Measurements from ENCODE around the gene PDIA6. TPM values are rescaled to one million over a fixed set of nuclear protein-coding genes. Genes with fewer than 3 reads are reported as not detected.

PDIA6 gene
- total and polyA plus RNA-seq, 4 donors, result 159 to 348 (median 246) TPM

DNA sequence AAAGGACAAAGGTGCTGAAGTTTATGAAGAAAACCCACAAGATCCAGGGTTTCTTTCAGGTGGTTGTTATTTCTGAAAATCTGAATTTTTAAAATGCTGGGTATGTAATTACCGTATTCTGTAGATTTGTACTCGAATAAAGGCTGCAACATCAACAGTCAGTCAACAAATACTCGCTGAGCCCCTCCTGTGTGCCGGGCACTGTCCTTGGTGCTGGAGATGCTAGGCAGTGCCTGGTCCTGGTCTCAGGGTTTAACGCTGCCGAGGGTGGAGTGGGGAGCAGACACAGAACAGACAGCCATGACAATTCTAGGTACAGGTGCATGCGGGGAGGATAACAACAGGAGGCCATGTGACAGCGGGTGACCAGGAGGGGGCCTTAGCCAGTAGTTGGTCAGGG lies 27.2 kb upstream of the PDIA6 start:
- H3K9me3 ChIP-seq (ENCODE audit: control insufficient read depth in 4 of 4, low read length in 3 of 4), result peaks cover 0 to 15% (median 5%) of the 10 kb centered on the region in 4 donors
- TF ChIP-seq, protein P1, sequence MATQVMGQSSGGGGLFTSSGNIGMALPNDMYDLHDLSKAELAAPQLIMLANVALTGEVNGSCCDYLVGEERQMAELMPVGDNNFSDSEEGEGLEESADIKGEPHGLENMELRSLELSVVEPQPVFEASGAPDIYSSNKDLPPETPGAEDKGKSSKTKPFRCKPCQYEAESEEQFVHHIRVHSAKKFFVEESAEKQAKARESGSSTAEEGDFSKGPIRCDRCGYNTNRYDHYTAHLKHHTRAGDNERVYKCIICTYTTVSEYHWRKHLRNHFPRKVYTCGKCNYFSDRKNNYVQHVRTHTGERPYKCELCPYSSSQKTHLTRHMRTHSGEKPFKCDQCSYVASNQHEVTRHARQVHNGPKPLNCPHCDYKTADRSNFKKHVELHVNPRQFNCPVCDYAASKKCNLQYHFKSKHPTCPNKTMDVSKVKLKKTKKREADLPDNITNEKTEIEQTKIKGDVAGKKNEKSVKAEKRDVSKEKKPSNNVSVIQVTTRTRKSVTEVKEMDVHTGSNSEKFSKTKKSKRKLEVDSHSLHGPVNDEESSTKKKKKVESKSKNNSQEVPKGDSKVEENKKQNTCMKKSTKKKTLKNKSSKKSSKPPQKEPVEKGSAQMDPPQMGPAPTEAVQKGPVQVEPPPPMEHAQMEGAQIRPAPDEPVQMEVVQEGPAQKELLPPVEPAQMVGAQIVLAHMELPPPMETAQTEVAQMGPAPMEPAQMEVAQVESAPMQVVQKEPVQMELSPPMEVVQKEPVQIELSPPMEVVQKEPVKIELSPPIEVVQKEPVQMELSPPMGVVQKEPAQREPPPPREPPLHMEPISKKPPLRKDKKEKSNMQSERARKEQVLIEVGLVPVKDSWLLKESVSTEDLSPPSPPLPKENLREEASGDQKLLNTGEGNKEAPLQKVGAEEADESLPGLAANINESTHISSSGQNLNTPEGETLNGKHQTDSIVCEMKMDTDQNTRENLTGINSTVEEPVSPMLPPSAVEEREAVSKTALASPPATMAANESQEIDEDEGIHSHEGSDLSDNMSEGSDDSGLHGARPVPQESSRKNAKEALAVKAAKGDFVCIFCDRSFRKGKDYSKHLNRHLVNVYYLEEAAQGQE (IDR thresholded peaks at IDR 0.05), result peak; percentile 89
- TF ChIP-seq YY1 (IDR thresholded peaks at IDR 0.05) (no peak), HNF4G (IDR thresholded peaks at IDR 0.05) (no peak)
- no peaks in the 10 kb centered on the region for H3K36me3 ChIP-seq (ENCODE audit: control insufficient read depth in 4 of 4, insufficient read depth in 3 of 4, low read depth in 1 of 4, low read length in 3 of 4)
- H3K4me1 ChIP-seq (ENCODE audit: control insufficient read depth in 4 of 4, insufficient read depth in 4 of 4, low read length in 3 of 4), result peaks cover 0 to 4% (median 0%) of the 10 kb centered on the region in 4 donors
- H3K9ac ChIP-seq (ENCODE audit: low read depth in 1 of 2, low read length in 2 of 2), result no peak overlapping the region
- no peaks in the 10 kb centered on the region for H3K27me3 ChIP-seq (ENCODE audit: control insufficient read depth in 4 of 4, insufficient read depth in 4 of 4, low read length in 3 of 4)
- no peak overlapping the region for H3K4me3 ChIP-seq (ENCODE audit: low read depth in 1 of 3, low read length in 3 of 3)
- no peak for DNase-seq (ENCODE audit: low spot score)
- 49% methylated on average over 8 of the region's 8 CpGs for WGBS
- H3K27ac ChIP-seq (ENCODE audit: low read depth in 1 of 2, low read length in 2 of 2), result no peak overlapping the region

DNA sequence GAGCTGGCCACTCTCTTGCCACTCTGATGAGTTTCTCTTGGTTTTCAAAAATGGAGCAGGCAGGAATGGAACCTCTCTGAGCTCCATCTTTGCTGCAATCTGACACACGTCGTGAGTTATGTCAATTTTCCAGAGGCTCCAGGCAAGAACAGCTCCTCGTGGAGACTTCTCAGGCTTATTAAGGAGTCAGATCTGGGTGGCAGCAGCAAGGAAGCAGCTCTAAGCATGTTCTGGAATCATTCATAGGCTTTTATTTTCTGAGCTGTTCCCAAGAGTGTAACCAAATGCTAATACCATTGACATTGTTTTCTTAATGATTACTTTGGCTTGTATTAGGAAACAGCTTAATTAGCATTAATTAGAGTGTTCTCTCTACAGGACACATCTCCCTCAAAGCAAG lies 26.1 kb upstream of the PDIA6 start:
- no peak overlapping the region for H3K9ac ChIP-seq (ENCODE audit: low read depth in 1 of 2, low read length in 2 of 2)
- H3K27me3 ChIP-seq (ENCODE audit: control insufficient read depth in 4 of 4, insufficient read depth in 4 of 4, low read length in 3 of 4), result no peaks in the 10 kb centered on the region
- TF ChIP-seq RAD21 (IDR thresholded peaks at IDR 0.05) (no peak), SP1 (IDR thresholded peaks at IDR 0.05) (no peak), HNF4G (IDR thresholded peaks at IDR 0.05) (no peak), JUND (IDR thresholded peaks at IDR 0.05) (no peak), EGR1 (IDR thresholded peaks at IDR 0.05; ENCODE audit: low read depth in 2 of 2) (no peak), FOXA1 (IDR thresholded peaks at IDR 0.05) (no peak), YY1 (IDR thresholded peaks at IDR 0.05) (no peak), TAF1 (conservative IDR thresholded peaks at IDR 0.05) (no peak), GABPA (IDR thresholded peaks at IDR 0.05 in 1 of 2, conservative IDR thresholded peaks at IDR 0.05 in 1 of 2) (no peak), RXRA (IDR thresholded peaks at IDR 0.05) (no peak), FOXA2 (IDR thresholded peaks at IDR 0.05) (no peak), NR2F2 (IDR thresholded peaks at IDR 0.05) (no peak), HNF4A (conservative IDR thresholded peaks at IDR 0.05) (no peak)
- TF ChIP-seq, protein P1 (IDR thresholded peaks at IDR 0.05), result no peak
- TF ChIP-seq, protein P2, sequence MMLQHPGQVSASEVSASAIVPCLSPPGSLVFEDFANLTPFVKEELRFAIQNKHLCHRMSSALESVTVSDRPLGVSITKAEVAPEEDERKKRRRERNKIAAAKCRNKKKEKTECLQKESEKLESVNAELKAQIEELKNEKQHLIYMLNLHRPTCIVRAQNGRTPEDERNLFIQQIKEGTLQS (IDR thresholded peaks at IDR 0.05), result no peak
- TF ChIP-seq, protein P3, sequence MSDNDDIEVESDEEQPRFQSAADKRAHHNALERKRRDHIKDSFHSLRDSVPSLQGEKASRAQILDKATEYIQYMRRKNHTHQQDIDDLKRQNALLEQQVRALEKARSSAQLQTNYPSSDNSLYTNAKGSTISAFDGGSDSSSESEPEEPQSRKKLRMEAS (IDR thresholded peaks at IDR 0.05), result no peak
- TF ChIP-seq, protein P4, sequence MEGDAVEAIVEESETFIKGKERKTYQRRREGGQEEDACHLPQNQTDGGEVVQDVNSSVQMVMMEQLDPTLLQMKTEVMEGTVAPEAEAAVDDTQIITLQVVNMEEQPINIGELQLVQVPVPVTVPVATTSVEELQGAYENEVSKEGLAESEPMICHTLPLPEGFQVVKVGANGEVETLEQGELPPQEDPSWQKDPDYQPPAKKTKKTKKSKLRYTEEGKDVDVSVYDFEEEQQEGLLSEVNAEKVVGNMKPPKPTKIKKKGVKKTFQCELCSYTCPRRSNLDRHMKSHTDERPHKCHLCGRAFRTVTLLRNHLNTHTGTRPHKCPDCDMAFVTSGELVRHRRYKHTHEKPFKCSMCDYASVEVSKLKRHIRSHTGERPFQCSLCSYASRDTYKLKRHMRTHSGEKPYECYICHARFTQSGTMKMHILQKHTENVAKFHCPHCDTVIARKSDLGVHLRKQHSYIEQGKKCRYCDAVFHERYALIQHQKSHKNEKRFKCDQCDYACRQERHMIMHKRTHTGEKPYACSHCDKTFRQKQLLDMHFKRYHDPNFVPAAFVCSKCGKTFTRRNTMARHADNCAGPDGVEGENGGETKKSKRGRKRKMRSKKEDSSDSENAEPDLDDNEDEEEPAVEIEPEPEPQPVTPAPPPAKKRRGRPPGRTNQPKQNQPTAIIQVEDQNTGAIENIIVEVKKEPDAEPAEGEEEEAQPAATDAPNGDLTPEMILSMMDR (IDR thresholded peaks at IDR 0.05; ENCODE audit: low read depth, low read length, missing input control), result no peak
- TF ChIP-seq, protein P5, sequence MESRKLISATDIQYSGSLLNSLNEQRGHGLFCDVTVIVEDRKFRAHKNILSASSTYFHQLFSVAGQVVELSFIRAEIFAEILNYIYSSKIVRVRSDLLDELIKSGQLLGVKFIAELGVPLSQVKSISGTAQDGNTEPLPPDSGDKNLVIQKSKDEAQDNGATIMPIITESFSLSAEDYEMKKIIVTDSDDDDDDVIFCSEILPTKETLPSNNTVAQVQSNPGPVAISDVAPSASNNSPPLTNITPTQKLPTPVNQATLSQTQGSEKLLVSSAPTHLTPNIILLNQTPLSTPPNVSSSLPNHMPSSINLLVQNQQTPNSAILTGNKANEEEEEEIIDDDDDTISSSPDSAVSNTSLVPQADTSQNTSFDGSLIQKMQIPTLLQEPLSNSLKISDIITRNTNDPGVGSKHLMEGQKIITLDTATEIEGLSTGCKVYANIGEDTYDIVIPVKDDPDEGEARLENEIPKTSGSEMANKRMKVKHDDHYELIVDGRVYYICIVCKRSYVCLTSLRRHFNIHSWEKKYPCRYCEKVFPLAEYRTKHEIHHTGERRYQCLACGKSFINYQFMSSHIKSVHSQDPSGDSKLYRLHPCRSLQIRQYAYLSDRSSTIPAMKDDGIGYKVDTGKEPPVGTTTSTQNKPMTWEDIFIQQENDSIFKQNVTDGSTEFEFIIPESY (IDR thresholded peaks at IDR 0.05), result no peak
- peaks cover 0 to 15% (median 5%) of the 10 kb centered on the region in 4 donors for H3K9me3 ChIP-seq (ENCODE audit: control insufficient read depth in 4 of 4, low read length in 3 of 4)
- H3K27ac ChIP-seq (ENCODE audit: low read depth in 1 of 2, low read length in 2 of 2), result no peak overlapping the region
- peaks cover 0 to 2% (median 0%) of the 10 kb centered on the region in 4 donors for H3K4me1 ChIP-seq (ENCODE audit: control insufficient read depth in 4 of 4, insufficient read depth in 4 of 4, low read length in 3 of 4)
- WGBS, result 59% methylated on average over 3 of the region's 3 CpGs
- DNase-seq (ENCODE audit: low spot score), result no peak
- H3K36me3 ChIP-seq (ENCODE audit: control insufficient read depth in 4 of 4, insufficient read depth in 3 of 4, low read depth in 1 of 4, low read length in 3 of 4), result no peaks in the 10 kb centered on the region
- no peak overlapping the region for H3K4me3 ChIP-seq (ENCODE audit: low read depth in 1 of 3, low read length in 3 of 3)
